Neural crest cell (in vitro differentiated cells): ENCODE measurements around the gene ZNF341. TPM values are rescaled to one million over a fixed set of nuclear protein-coding genes. Genes with fewer than 3 reads are reported as not detected.
"Not testable (repeated sequence)": the region's sequence is repeated elsewhere in the genome, so short reads cannot be mapped to it uniquely, and the experiment has no call there.

Experiments used
- DNase-seq: peaks from one replicate; pipeline ENCODE4 v3.0.0; 2021; ENCODE audit warnings: low read depth, mixed read lengths, low spot score
- H3K27ac Mint-ChIP-seq: one replicate; pipeline ENCODE4 v1.8.0; 2021; ENCODE audit warnings: mild to moderate bottlenecking, mixed read lengths; ENCODE audit not compliant: unreplicated experiment
- H3K27me3 Mint-ChIP-seq: 2 replicates; pipeline ENCODE4 v1.8.0; 2021; ENCODE audit warnings: low read depth, mild to moderate bottlenecking, mixed read lengths
- H3K36me3 Mint-ChIP-seq: 2 replicates; pipeline ENCODE4 v1.8.0; 2021; ENCODE audit warnings: low read depth, mild to moderate bottlenecking, mixed read lengths
- H3K4me1 Mint-ChIP-seq: 2 replicates; pipeline ENCODE4 v1.8.0; 2021; ENCODE audit warnings: mixed read lengths
- H3K4me3 Mint-ChIP-seq: one replicate; pipeline ENCODE4 v1.8.0; 2021; ENCODE audit warnings: mild to moderate bottlenecking, mixed read lengths
- H3K9me3 Mint-ChIP-seq: 2 replicates; pipeline ENCODE4 v1.8.0; 2021; ENCODE audit warnings: mixed read lengths
- CTCF ChIP-seq: fragments of 200-600 bp; sonication (generic); conservative IDR thresholded peaks from 2 replicates; pipeline ENCODE4 v1.5.0; 2021; ENCODE audit warnings: antibody characterized with exemption, mild to moderate bottlenecking
- total RNA-seq: library from RNA; stranded (reverse); gene quantifications from 2 replicates; pipeline ENCODE4 v1.2.1, GENCODE V29; 2021

The ZNF341 gene
- total RNA-seq, 1 donor from 2014 or later: 5.1 TPM

- H3K27ac Mint-ChIP-seq: peak overlapping the region; percentile 13
- TF ChIP-seq CTCF: no peak
- H3K36me3 Mint-ChIP-seq: peaks cover 5% of the 10 kb centered on the region
- H3K27me3 Mint-ChIP-seq: no peaks in the 10 kb centered on the region
- no peak overlapping the region for H3K4me3 Mint-ChIP-seq
- H3K9me3 Mint-ChIP-seq: peaks cover 2% of the 10 kb centered on the region
- DNase-seq: no peak
- no peaks in the 10 kb centered on the region for H3K4me1 Mint-ChIP-seq
Observed at GRCh38 chr20:33746325-33746998, 14.7 kb downstream of the ZNF341 start.

- no peak overlapping the region for H3K4me3 Mint-ChIP-seq
Observed at GRCh38 chr20:33751775-33752174, 20.0 kb downstream of the ZNF341 start.

GRCh38 chr20:33753143-33753542 lies 21.3 kb downstream of the ZNF341 start:
- no peak for DNase-seq
- H3K27ac Mint-ChIP-seq: no peak overlapping the region
- H3K4me1 Mint-ChIP-seq: peaks cover 7% of the 10 kb centered on the region
- H3K27me3 Mint-ChIP-seq: no peaks in the 10 kb centered on the region
- peaks cover 12% of the 10 kb centered on the region for H3K36me3 Mint-ChIP-seq
- TF ChIP-seq CTCF: no peak
- H3K9me3 Mint-ChIP-seq: peaks cover 4% of the 10 kb centered on the region
- H3K4me3 Mint-ChIP-seq: no peak overlapping the region

More at GRCh38 chr20:33751775-33752174, 20.0 kb downstream of the ZNF341 start:
- H3K36me3 Mint-ChIP-seq: peaks cover 6% of the 10 kb centered on the region
- no peak for DNase-seq
- H3K27me3 Mint-ChIP-seq: no peaks in the 10 kb centered on the region
- H3K27ac Mint-ChIP-seq: peak overlapping the region; percentile 35
- peaks cover 7% of the 10 kb centered on the region for H3K4me1 Mint-ChIP-seq
- TF ChIP-seq CTCF: no peak
- no peaks in the 10 kb centered on the region for H3K9me3 Mint-ChIP-seq

DNA sequence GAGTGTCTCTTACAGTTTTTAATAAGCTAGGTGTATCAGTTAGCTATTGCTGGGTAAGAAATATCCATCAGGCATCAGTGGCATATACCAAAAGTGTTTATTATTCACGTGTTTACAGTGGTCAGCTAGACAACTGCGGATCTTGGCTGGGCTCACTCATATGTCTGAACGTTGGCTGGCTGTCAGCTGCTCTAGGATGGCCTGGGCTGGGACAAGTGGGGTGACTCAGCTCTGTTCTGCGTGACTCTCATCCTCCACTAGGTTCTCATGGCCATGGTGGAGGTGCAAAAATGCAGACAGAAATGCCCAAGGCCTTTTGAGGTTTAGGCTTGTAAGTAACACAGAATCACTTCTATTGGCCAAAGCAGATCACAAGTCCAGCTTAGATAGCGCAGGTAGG lies 22.0 kb downstream of the ZNF341 start:
- Mint-ChIP-seq H3K27me3 (no peaks in the 10 kb centered on the region), H3K27ac (no peak overlapping the region), H3K9me3 (peaks cover 5% of the 10 kb centered on the region), H3K4me3 (no peak overlapping the region), H3K36me3 (peaks cover 15% of the 10 kb centered on the region), H3K4me1 (peaks cover 7% of the 10 kb centered on the region)
- no peak for TF ChIP-seq CTCF
- DNase-seq: no peak

GRCh38 chr20:33755936-33756490 lies 24.2 kb downstream of the ZNF341 start:
- H3K4me1 Mint-ChIP-seq, H3K27me3 Mint-ChIP-seq, H3K9me3 Mint-ChIP-seq, H3K4me3 Mint-ChIP-seq, DNase-seq: not testable (repeated sequence)
- peaks cover 15% of the 10 kb centered on the region for H3K36me3 Mint-ChIP-seq
- H3K27ac Mint-ChIP-seq: peak overlapping the region; percentile 87

DNA sequence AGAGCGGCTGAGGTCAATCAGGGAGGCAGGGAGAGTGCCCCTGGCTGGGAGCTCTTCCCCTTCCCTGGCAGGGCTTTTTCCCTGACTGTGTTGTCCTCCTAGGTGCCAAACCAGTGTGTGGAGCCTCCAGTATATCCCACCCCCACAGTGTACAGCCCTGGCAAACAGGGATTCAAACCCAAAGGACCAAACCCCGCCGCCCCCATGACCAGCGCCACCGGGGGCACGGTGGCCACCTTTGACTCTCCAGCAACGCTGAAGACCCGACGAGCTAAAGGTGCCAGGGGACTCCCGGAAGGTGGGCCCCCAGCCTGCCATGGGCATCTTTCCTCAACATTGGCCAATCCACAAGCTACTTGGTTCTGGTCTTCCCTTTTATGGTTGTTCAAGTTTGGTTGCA lies 25.2 kb downstream of the ZNF341 start:
- no peak for TF ChIP-seq CTCF
- Mint-ChIP-seq H3K9me3 (peaks cover 5% of the 10 kb centered on the region), H3K36me3 (peaks cover 15% of the 10 kb centered on the region), H3K4me1 (peaks cover 7% of the 10 kb centered on the region), H3K27me3 (no peaks in the 10 kb centered on the region), H3K4me3 (no peak overlapping the region), H3K27ac (no peak overlapping the region)
- no peak for DNase-seq
